PC-3 (cell line): ENCODE measurements around the gene ROPN1L. TPM values are rescaled to one million over a fixed set of nuclear protein-coding genes. Genes with fewer than 3 reads are reported as not detected.

Experiments
- ATAC-seq: fragments of 200-7000 bp; cut with Tn5 transposase; 2 replicates; pipeline ENCODE4 v1.9.1; 2020; ENCODE audit warnings: mild to moderate bottlenecking, moderate library complexity
- BruUV-seq: library from RNA; stranded (reverse); fragments of 400-500 nt; replicated peaks from 2 replicates; lab custom pipeline; 2021; lab: Mats Ljungman, UMichigan
- CTCF ChIA-PET: fragments of 300-600 bp; sonication (Branson Sonifier 250); formaldehyde crosslinking; loops from one replicate; lab custom pipeline; 2022; ENCODE audit warnings: antibody characterized with exemption; lab: Charles Lee
- POLR2A ChIA-PET: fragments of 300-600 bp; sonication (Branson Sonifier 250); formaldehyde crosslinking; loops from one replicate; lab custom pipeline; 2022; ENCODE audit warnings: antibody characterized with exemption; ENCODE audit not compliant: unreplicated experiment; lab: Charles Lee
- DNase-seq: peaks from one replicate; pipeline ENCODE4 v3.0.0-alpha.2; 2015
- H2AFZ ChIP-seq: fragments of 300-600 bp; sonication (generic); 2 replicates; pipeline ENCODE4 v1.6.0; 2016; ENCODE audit warnings: antibody characterized with exemption, low read length
- H3F3A ChIP-seq: fragments of 300-600 bp; sonication (generic); one replicate; pipeline ENCODE4 v1.6.0; 2017; ENCODE audit warnings: antibody characterized with exemption, low read length, control low read depth, mild to moderate bottlenecking; ENCODE audit not compliant: unreplicated experiment
- H3K27ac ChIP-seq: fragments of 300-600 bp; sonication (generic); 2 replicates; pipeline ENCODE4 v1.5.1; 2016; ENCODE audit warnings: mild to moderate bottlenecking, low read length
- H3K27me3 ChIP-seq: fragments of 300-600 bp; sonication (generic); 2 replicates; pipeline ENCODE4 v1.6.1; 2016; ENCODE audit warnings: low read length, mixed read lengths
- H3K36me3 ChIP-seq: fragments of 300-600 bp; sonication (generic); 2 replicates; pipeline ENCODE4 v1.6.1; 2016; ENCODE audit warnings: low read depth, mixed run types, low read length, mixed read lengths
- H3K4me1 ChIP-seq: fragments of 300-600 bp; sonication (generic); 2 replicates; pipeline ENCODE4 v1.5.1; 2016; ENCODE audit warnings: low read length; ENCODE audit not compliant: insufficient read depth
- H3K4me2 ChIP-seq: fragments of 300-600 bp; sonication (generic); 2 replicates; pipeline ENCODE4 v1.6.0; 2016; ENCODE audit warnings: low read length
- H3K4me3 ChIP-seq: fragments of 300-600 bp; sonication (generic); 2 replicates; pipeline ENCODE4 v1.5.1; 2016; ENCODE audit warnings: mild to moderate bottlenecking, low read length, mixed read lengths
- H3K79me2 ChIP-seq: fragments of 300-600 bp; sonication (generic); 2 replicates; pipeline ENCODE4 v1.6.1; 2017; ENCODE audit warnings: low read length, mixed read lengths
- H3K9ac ChIP-seq: fragments of 300-600 bp; sonication (generic); 2 replicates; pipeline ENCODE4 v1.6.0; 2016; ENCODE audit warnings: mild to moderate bottlenecking, low read length
- H3K9me2 ChIP-seq: fragments of 300-600 bp; sonication (generic); replicated peaks from 2 replicates; pipeline ENCODE4 v1.6.1; 2016; ENCODE audit warnings: mixed run types, low read length, mixed read lengths
- H3K9me3 ChIP-seq: fragments of 300-600 bp; sonication (generic); 2 replicates; pipeline ENCODE4 v1.6.1; 2016; ENCODE audit warnings: low read length, mixed read lengths
- H4K20me1 ChIP-seq: fragments of 300-600 bp; sonication (generic); 2 replicates; pipeline ENCODE4 v1.6.1; 2016; ENCODE audit warnings: low read length, mixed read lengths
- CTCF ChIP-seq: fragments of 300-600 bp; sonication (generic); conservative IDR thresholded peaks from 2 replicates; pipeline ENCODE4 v1.5.1; 2017; ENCODE audit warnings: antibody characterized with exemption, low read depth, mild to moderate bottlenecking, low read length
- EZH2 ChIP-seq: fragments of 300-600 bp; sonication (generic); IDR thresholded peaks from one replicate; pipeline ENCODE4 v1.6.1; 2017; ENCODE audit warnings: antibody characterized with exemption, mild to moderate bottlenecking, low read length; ENCODE audit not compliant: unreplicated experiment
- EZH2phosphoT487 ChIP-seq: fragments of 300-600 bp; sonication (generic); IDR thresholded peaks from 2 replicates; pipeline ENCODE4 v1.6.1; 2018; ENCODE audit warnings: mild to moderate bottlenecking, antibody characterized with exemption, low read length, borderline replicate concordance
- intact Hi-C: fragments of 100-400 bp; cut with micrococcal nuclease; formaldehyde crosslinking; loops from 2 replicates; pipeline ENCODE4 v1.9.0; 2023
- total RNA-seq: library from RNA; depleted of rRNA; stranded (reverse); fragments of >200 nt; gene quantifications from 2 replicates; pipeline ENCODE4 v1.2.3, GENCODE V29; 2014

Gene ROPN1L
- total RNA-seq, 1 experiment from 2014 or later: 0.95 TPM

- CTCF ChIA-PET: no interaction called here
- no peaks in the 10 kb centered on the region for H3K36me3 ChIP-seq
These were observed 56.7 kb downstream of the ROPN1L start for GRCh38 chr5:10498350-10498749.

GRCh38 chr5:10499066-10499465 is 57.4 kb downstream of the ROPN1L start:
- intact Hi-C loops: no loop called here
- H3K27me3 ChIP-seq: no peaks in the 10 kb centered on the region
- H4K20me1 ChIP-seq: no peaks in the 10 kb centered on the region
- H3K4me3 ChIP-seq: no peak overlapping the region
- H3K9ac ChIP-seq: no peak overlapping the region
- no peaks in the 10 kb centered on the region for H3K9me2 ChIP-seq
- DNase-seq (no peak), ATAC-seq (no peak)
- ChIA-PET POLR2A (interaction anchor here (0.5 kb wide), 1 partner anchor 102 kb away, joined by 3 read pairs; no protein-coding TSS in a partner anchor), CTCF (no interaction called here)
- H3K4me2 ChIP-seq: no peak overlapping the region
- TF ChIP-seq CTCF: no peak
- TF ChIP-seq EZH2phosphoT487: no peak
- TF ChIP-seq EZH2: no peak
- H3K36me3 ChIP-seq: no peaks in the 10 kb centered on the region
- H3K27ac ChIP-seq: no peak overlapping the region
- no TSS peak for BruUV-seq
- no peaks in the 10 kb centered on the region for H3K79me2 ChIP-seq
- H3F3A ChIP-seq: no peaks in the 10 kb centered on the region
- no peaks in the 10 kb centered on the region for H3K4me1 ChIP-seq
- no peaks in the 10 kb centered on the region for H3K9me3 ChIP-seq
- H2AFZ ChIP-seq: no peak overlapping the region

More at GRCh38 chr5:10498350-10498749, 56.7 kb downstream of the ROPN1L start:
- Histone ChIP-seq H4K20me1 (no peaks in the 10 kb centered on the region), H3K27me3 (no peaks in the 10 kb centered on the region), H3K4me3 (no peak overlapping the region), H3K79me2 (no peaks in the 10 kb centered on the region), H3K9me2 (no peaks in the 10 kb centered on the region), H3F3A (no peaks in the 10 kb centered on the region), H3K9me3 (no peaks in the 10 kb centered on the region), H3K27ac (no peak overlapping the region), H2AFZ (no peak overlapping the region), H3K4me2 (no peak overlapping the region), H3K4me1 (no peaks in the 10 kb centered on the region), H3K9ac (no peak overlapping the region)
- TF ChIP-seq EZH2: no peak
- no TSS peak for BruUV-seq
- intact Hi-C loops: no loop called here
- POLR2A ChIA-PET: interaction anchor here (0.5 kb wide), 1 partner anchor 103 kb away, joined by 3 read pairs; no protein-coding TSS in a partner anchor
- ATAC-seq: no peak
- DNase-seq: no peak

GRCh38 chr5:10499776-10500175 is 58.1 kb downstream of the ROPN1L start:
- ChIA-PET POLR2A (no interaction called here), CTCF (no interaction called here)
- Histone ChIP-seq H3F3A (no peaks in the 10 kb centered on the region), H3K27ac (no peak overlapping the region), H4K20me1 (no peaks in the 10 kb centered on the region), H3K36me3 (no peaks in the 10 kb centered on the region), H3K9me2 (no peaks in the 10 kb centered on the region), H3K27me3 (no peaks in the 10 kb centered on the region), H3K4me2 (no peak overlapping the region), H3K9ac (no peak overlapping the region), H3K4me1 (no peaks in the 10 kb centered on the region), H2AFZ (no peak overlapping the region), H3K9me3 (no peaks in the 10 kb centered on the region), H3K79me2 (no peaks in the 10 kb centered on the region), H3K4me3 (no peak overlapping the region)
- DNase-seq: no peak
- TF ChIP-seq EZH2 (no peak), EZH2phosphoT487 (no peak), CTCF (no peak)
- ATAC-seq: no peak
- intact Hi-C loops: no loop called here
- BruUV-seq: no TSS peak
